ENCODE data around the gene TMEM45A.

DNA sequence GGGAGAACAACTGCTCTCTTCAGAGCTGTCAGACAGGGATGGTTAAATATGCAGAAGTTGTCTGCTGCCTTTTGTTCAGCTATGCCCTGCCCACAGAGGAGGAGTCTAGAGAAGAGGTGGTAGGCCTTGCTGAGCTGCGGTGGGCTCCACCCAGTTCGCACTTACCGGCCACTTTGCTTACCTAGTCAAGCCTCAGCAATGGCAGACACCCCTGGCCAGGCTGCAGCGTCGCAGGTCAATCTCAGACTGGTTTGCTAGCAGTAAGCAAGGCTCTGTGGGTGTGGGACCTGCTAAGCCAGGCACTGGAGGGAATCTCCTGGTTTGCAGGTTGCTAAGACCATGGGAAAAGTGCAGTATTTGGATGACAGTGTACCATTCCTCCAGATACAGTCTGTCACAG is 12.3 kb upstream of the TMEM45A start:
- no peak for TF ChIP-seq CTCF (IDR thresholded peaks at IDR 0.05)
- no peak for TF ChIP-seq POLR2A (IDR thresholded peaks at IDR 0.05)
